Measurements from ENCODE around the gene CDKN2D.
"Not testable (repeated sequence)": the region's sequence is repeated elsewhere in the genome, so short reads cannot be mapped to it uniquely, and the experiment has no call there.

CDKN2D gene

DNA sequence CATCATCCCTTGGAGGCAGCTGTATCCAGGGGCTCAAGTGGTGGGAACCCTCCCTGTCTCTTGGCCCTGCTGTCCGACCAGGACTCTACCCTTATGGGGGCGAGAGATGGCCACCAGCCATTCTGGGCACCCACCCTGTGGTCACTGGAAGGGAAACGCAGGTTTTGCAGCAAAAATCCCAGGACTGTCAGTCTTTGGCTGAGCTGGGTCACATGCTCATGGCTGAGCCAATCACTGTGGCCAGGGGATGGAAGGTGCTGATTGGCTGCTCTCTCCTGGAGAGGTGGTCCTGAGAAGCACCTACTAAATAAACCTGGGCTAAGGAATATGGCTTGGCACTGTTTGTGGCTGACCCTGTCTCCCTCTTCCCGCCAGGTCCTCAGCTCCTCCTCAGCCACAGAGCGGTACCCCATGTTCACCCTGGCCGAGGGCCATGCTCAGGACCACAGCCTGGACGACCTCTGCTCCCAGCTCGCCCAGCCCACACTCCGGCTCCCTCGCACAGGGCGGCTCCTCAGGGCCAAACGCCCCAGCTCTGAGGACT lies 16.2 kb downstream of the CDKN2D start:
- POLR2A ChIA-PET, result interaction anchor here (0.6 to 3.3 kb wide), 4 partner anchors 9 to 67 kb away, joined by 3 to 29 read pairs (median 11); partner anchors contain the start of genes ATG4D and KRI1
- CTCF ChIA-PET, result interaction anchor here (0.8 to 5.5 kb wide), 8 partner anchors 10 to 136 kb away, joined by 3 to 64 read pairs (median 6); partner anchors contain the start of genes CDKN2D and KRI1
- peak overlapping the region in 2 of 7 experiments; percentile 24 to 28 for H3K4me3 ChIP-seq (ENCODE audit: control insufficient read depth in 1 of 7, extremely low read depth in 1 of 7, insufficient read depth in 4 of 7, low read depth in 2 of 7, low read length in 6 of 7)
- WGBS (ENCODE audit: insufficient coverage), result 96% methylated on average over 4 of the region's 12 CpGs
- H3K27ac ChIP-seq (ENCODE audit: insufficient read depth in 1 of 2, low read depth in 1 of 2, low read length in 2 of 2, poor library complexity in 1 of 2, severe bottlenecking in 2 of 2), result peak overlapping the region in 1 of 2 experiments; percentile 39
- H3K4me1 ChIP-seq (ENCODE audit: control extremely low read depth in 1 of 4, control insufficient read depth in 4 of 4, insufficient read depth in 4 of 4, low read length in 3 of 4), result peaks cover 3 to 61% (median 58%) of the 10 kb centered on the region in 4 experiments
- peak in 2 of 3 donors; percentile 56 to 58 for DNase-seq
- H3K9me3 ChIP-seq (ENCODE audit: control extremely low read depth in 1 of 5, control insufficient read depth in 4 of 5, insufficient read depth in 2 of 5, low read depth in 1 of 5, low read length in 4 of 5), result no peaks in the 10 kb centered on the region
- H3K36me3 ChIP-seq (ENCODE audit: control insufficient read depth in 4 of 4, insufficient read depth in 4 of 4, low read length in 3 of 4), result peaks cover 9 to 71% (median 48%) of the 10 kb centered on the region in 4 experiments
- H3K27me3 ChIP-seq (replicated peaks in 2 of 5; ENCODE audit: control insufficient read depth in 4 of 5, insufficient read depth in 5 of 5, low read length in 4 of 5), result no peaks in the 10 kb centered on the region

DNA sequence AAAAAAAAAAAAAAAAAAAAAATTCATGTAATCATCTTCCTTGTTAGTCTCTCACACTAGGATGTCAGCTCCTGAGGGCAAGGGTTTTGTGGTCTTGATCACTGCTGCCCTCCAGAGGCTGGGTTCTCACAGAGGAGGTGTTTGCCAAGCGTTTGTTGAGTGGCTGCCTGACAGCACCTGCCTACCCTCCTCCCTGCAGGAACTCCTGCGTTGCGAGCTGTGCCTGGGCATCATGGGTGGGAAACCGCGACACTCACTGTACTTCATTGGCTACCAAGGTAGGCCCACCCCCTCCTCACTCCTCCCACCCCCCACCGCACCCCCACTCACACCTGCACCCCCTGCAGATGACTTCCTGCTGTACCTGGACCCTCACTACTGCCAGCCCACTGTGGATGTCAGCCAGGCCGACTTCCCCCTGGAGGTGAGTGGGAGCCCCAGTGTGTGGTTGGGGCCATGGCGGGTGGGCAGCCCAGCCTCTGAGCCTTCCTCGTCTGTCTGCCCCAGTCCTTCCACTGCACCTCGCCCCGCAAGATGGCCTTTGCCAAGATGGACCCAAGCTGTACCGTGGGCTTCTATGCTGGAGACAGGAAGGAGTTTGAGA lies 17.0 kb downstream of the CDKN2D start:
- POLR2A ChIA-PET, result interaction anchor here (3.0 to 3.3 kb wide), 2 partner anchors 8 to 15 kb away, joined by 18 to 29 read pairs; partner anchors contain the start of genes ATG4D and KRI1
- CTCF ChIA-PET, result interaction anchor here (0.8 to 5.5 kb wide), 6 partner anchors 10 to 135 kb away, joined by 3 to 64 read pairs (median 20); partner anchors contain the start of genes CDKN2D and KRI1
- Histone ChIP-seq H3K4me3 (ENCODE audit: control insufficient read depth in 1 of 7, extremely low read depth in 1 of 7, insufficient read depth in 4 of 7, low read depth in 2 of 7, low read length in 6 of 7) (peak overlapping the region in 1 of 7 experiments; percentile 42), H3K36me3 (ENCODE audit: control insufficient read depth in 4 of 4, insufficient read depth in 4 of 4, low read length in 3 of 4) (peaks cover 8 to 71% (median 48%) of the 10 kb centered on the region in 4 experiments), H3K9me3 (ENCODE audit: control extremely low read depth in 1 of 5, control insufficient read depth in 4 of 5, insufficient read depth in 2 of 5, low read depth in 1 of 5, low read length in 4 of 5) (no peaks in the 10 kb centered on the region), H3K27ac (ENCODE audit: insufficient read depth in 1 of 2, low read depth in 1 of 2, low read length in 2 of 2, poor library complexity in 1 of 2, severe bottlenecking in 2 of 2) (no peak overlapping the region), H3K4me1 (ENCODE audit: control extremely low read depth in 1 of 4, control insufficient read depth in 4 of 4, insufficient read depth in 4 of 4, low read length in 3 of 4) (peaks cover 3 to 61% (median 58%) of the 10 kb centered on the region in 4 experiments), H3K27me3 (replicated peaks in 2 of 5; ENCODE audit: control insufficient read depth in 4 of 5, insufficient read depth in 5 of 5, low read length in 4 of 5) (no peaks in the 10 kb centered on the region)
- 93% methylated on average over 4 of the region's 12 CpGs for WGBS (ENCODE audit: insufficient coverage)
- peak; percentile 61 to 76 (median 74) for DNase-seq

DNA sequence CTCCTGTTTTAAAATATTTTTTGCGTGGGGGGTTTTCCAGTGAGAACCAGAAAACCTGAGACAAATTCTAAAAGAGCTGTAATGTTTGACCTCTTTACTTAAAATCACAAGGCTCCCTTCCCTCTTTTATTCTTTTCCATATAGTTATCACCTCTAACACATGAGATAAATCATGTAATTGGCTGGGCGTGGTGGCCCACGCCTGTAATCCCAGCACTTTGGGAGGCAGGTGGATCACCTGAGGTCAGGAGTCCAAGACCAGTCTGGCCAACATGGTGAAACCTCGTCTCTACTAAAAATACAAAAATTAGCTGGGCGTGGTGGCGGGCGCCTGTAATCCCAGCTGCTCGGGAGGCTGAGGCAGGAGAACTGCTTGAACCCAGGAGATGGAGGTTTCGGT lies 17.8 kb downstream of the CDKN2D start:
- Histone ChIP-seq H3K36me3 (ENCODE audit: control insufficient read depth in 4 of 4, insufficient read depth in 4 of 4, low read length in 3 of 4) (peaks cover 8 to 69% (median 49%) of the 10 kb centered on the region in 4 experiments), H3K4me1 (ENCODE audit: control extremely low read depth in 1 of 4, control insufficient read depth in 4 of 4, insufficient read depth in 4 of 4, low read length in 3 of 4) (peaks cover 3 to 56% (median 52%) of the 10 kb centered on the region in 4 experiments)
- H3K9me3 ChIP-seq (ENCODE audit: control extremely low read depth in 1 of 5, control insufficient read depth in 4 of 5, insufficient read depth in 2 of 5, low read depth in 1 of 5, low read length in 4 of 5); H3K4me3 ChIP-seq (ENCODE audit: control insufficient read depth in 1 of 7, extremely low read depth in 1 of 7, insufficient read depth in 4 of 7, low read depth in 2 of 7, low read length in 6 of 7); DNase-seq; POLR2A ChIA-PET; H3K27ac ChIP-seq (ENCODE audit: insufficient read depth in 1 of 2, low read depth in 1 of 2, low read length in 2 of 2, poor library complexity in 1 of 2, severe bottlenecking in 2 of 2); H3K27me3 ChIP-seq (replicated peaks in 2 of 5; ENCODE audit: control insufficient read depth in 4 of 5, insufficient read depth in 5 of 5, low read length in 4 of 5): not testable (repeated sequence)
- WGBS (ENCODE audit: insufficient coverage), result 98% methylated on average over 7 of the region's 9 CpGs
- CTCF ChIA-PET, result interaction anchor here (0.9 to 5.5 kb wide), 3 partner anchors 9 to 78 kb away, joined by 3 to 37 read pairs (median 35); no protein-coding TSS in a partner anchor

DNA sequence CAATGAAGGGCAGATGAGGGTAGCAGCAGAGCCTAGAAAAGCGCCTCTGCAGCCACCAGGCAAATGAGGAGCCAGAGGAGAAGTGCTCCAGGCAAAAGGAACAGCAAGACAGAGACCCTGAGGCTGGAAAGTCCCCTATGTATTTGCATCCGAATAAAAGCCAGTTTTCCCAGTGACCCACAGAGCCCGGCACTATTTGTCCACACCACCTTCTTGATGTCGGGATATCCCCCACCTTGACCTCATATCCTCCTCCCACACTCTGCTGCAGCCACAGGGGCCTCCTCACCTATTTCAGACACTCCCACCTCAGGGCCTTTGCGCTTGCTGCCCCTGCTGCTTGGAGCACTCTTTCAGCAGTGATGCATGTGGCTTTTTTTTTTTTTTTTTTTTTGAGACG lies 18.4 kb downstream of the CDKN2D start:
- Histone ChIP-seq H3K4me1 (ENCODE audit: control extremely low read depth in 1 of 4, control insufficient read depth in 4 of 4, insufficient read depth in 4 of 4, low read length in 3 of 4) (peaks cover 0 to 49% (median 46%) of the 10 kb centered on the region in 4 experiments), H3K36me3 (ENCODE audit: control insufficient read depth in 4 of 4, insufficient read depth in 4 of 4, low read length in 3 of 4) (peaks cover 8 to 66% (median 44%) of the 10 kb centered on the region in 4 experiments), H3K27ac (ENCODE audit: insufficient read depth in 1 of 2, low read depth in 1 of 2, low read length in 2 of 2, poor library complexity in 1 of 2, severe bottlenecking in 2 of 2) (no peak overlapping the region), H3K9me3 (ENCODE audit: control extremely low read depth in 1 of 5, control insufficient read depth in 4 of 5, insufficient read depth in 2 of 5, low read depth in 1 of 5, low read length in 4 of 5) (no peaks in the 10 kb centered on the region), H3K4me3 (ENCODE audit: control insufficient read depth in 1 of 7, extremely low read depth in 1 of 7, insufficient read depth in 4 of 7, low read depth in 2 of 7, low read length in 6 of 7) (no peak overlapping the region), H3K27me3 (replicated peaks in 2 of 5; ENCODE audit: control insufficient read depth in 4 of 5, insufficient read depth in 5 of 5, low read length in 4 of 5) (no peaks in the 10 kb centered on the region)
- no peak for DNase-seq
- ChIA-PET POLR2A (no interaction called here), CTCF (interaction anchor here (5.5 kb wide), 1 partner anchor 40 kb away, joined by 37 read pairs; no protein-coding TSS in a partner anchor)
- WGBS (ENCODE audit: insufficient coverage), result 100% methylated on average over 2 of the region's 6 CpGs

DNA sequence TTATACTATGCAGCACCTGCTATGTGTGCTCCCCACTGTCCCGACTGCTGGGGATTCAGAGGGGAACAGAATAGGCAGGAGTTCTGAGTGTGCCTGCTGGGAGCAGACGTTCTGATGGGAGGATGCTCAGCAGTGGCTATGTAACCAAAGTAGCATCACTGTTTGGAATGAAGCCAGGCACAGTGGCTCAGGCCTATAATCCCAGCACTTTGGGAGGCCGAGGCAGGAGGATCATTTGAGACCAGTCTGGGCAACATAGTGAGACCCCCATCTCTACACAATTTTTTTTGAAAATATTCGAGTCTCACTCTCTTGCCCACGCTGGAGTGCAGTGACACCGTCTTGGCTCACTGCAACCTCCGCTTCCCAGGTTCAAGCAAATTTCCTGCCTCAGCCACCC lies 19.0 kb downstream of the CDKN2D start:
- H3K27me3 ChIP-seq (replicated peaks in 2 of 5; ENCODE audit: control insufficient read depth in 4 of 5, insufficient read depth in 5 of 5, low read length in 4 of 5), result no peaks in the 10 kb centered on the region
- CTCF ChIA-PET, result no interaction called here
- H3K36me3 ChIP-seq (ENCODE audit: control insufficient read depth in 4 of 4, insufficient read depth in 4 of 4, low read length in 3 of 4), result peaks cover 8 to 59% (median 40%) of the 10 kb centered on the region in 4 experiments

DNA sequence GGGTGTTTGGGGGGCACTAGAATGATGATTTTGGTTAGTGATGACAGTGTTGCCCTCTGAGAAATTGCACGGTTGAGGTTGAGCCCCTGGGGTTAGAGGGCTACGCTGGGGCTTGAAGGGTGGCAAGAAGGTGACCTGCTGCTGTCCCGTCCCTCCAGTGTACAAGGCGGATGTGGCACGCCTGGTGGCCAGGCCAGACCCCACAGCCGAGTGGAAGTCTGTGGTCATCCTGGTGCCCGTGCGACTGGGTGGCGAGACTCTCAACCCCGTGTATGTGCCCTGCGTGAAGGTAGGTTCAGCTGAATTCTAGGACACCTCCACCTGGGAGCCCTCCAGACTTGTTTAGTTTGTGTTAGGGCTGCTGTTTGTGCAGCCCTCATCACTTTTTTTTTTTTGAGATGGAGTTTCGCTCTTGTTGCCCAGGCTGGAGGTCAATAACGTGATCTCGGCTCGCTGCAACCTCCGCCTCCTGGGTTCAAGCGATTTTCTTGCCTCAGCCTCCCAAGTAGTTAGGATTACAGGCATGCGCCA lies 20.0 kb downstream of the CDKN2D start:
- H3K4me1 ChIP-seq (ENCODE audit: control extremely low read depth in 1 of 4, control insufficient read depth in 4 of 4, insufficient read depth in 4 of 4, low read length in 3 of 4), result peaks cover 0 to 46% (median 43%) of the 10 kb centered on the region in 4 experiments
- 97% methylated on average over 16 of the region's 18 CpGs for WGBS (ENCODE audit: insufficient coverage)
- POLR2A ChIA-PET, result no interaction called here
- H3K27me3 ChIP-seq (replicated peaks in 2 of 5; ENCODE audit: control insufficient read depth in 4 of 5, insufficient read depth in 5 of 5, low read length in 4 of 5), result no peaks in the 10 kb centered on the region
- H3K36me3 ChIP-seq (ENCODE audit: control insufficient read depth in 4 of 4, insufficient read depth in 4 of 4, low read length in 3 of 4), result peaks cover 8 to 56% (median 40%) of the 10 kb centered on the region in 4 experiments
- H3K27ac ChIP-seq (ENCODE audit: insufficient read depth in 1 of 2, low read depth in 1 of 2, low read length in 2 of 2, poor library complexity in 1 of 2, severe bottlenecking in 2 of 2), result no peak overlapping the region
- no peaks in the 10 kb centered on the region for H3K9me3 ChIP-seq (ENCODE audit: control extremely low read depth in 1 of 5, control insufficient read depth in 4 of 5, insufficient read depth in 2 of 5, low read depth in 1 of 5, low read length in 4 of 5)
- no peak overlapping the region for H3K4me3 ChIP-seq (ENCODE audit: control insufficient read depth in 1 of 7, extremely low read depth in 1 of 7, insufficient read depth in 4 of 7, low read depth in 2 of 7, low read length in 6 of 7)
- CTCF ChIA-PET, result interaction anchor here (0.9 to 2.0 kb wide), 3 partner anchors 10 to 97 kb away, joined by 3 to 6 read pairs (median 4); no protein-coding TSS in a partner anchor
- DNase-seq, result no peak

More for the DNA sequence above, 19.0 kb downstream of the CDKN2D start:
- Histone ChIP-seq H3K27ac (ENCODE audit: insufficient read depth in 1 of 2, low read depth in 1 of 2, low read length in 2 of 2, poor library complexity in 1 of 2, severe bottlenecking in 2 of 2) (no peak overlapping the region), H3K9me3 (ENCODE audit: control extremely low read depth in 1 of 5, control insufficient read depth in 4 of 5, insufficient read depth in 2 of 5, low read depth in 1 of 5, low read length in 4 of 5) (no peaks in the 10 kb centered on the region), H3K4me1 (ENCODE audit: control extremely low read depth in 1 of 4, control insufficient read depth in 4 of 4, insufficient read depth in 4 of 4, low read length in 3 of 4) (peaks cover 0 to 49% (median 44%) of the 10 kb centered on the region in 4 experiments), H3K4me3 (ENCODE audit: control insufficient read depth in 1 of 7, extremely low read depth in 1 of 7, insufficient read depth in 4 of 7, low read depth in 2 of 7, low read length in 6 of 7) (no peak overlapping the region)
- 95% methylated on average over 6 of the region's 7 CpGs for WGBS (ENCODE audit: insufficient coverage)
- POLR2A ChIA-PET, result no interaction called here
- no peak for DNase-seq
